ENCODE measurements around the gene MAP4. TPM values are rescaled to one million over a fixed set of nuclear protein-coding genes. Genes with fewer than 3 reads are reported as not detected.

The MAP4 gene
- total and polyA plus RNA-seq, 4 donors = 16.6 to 41.4 (median 30.8) TPM

GRCh38 chr3:47851888-47852603 is 164.2 kb downstream of the MAP4 start (continued):
- TF ChIP-seq ZBTB33 (IDR thresholded peaks at IDR 0.05) (no peak), HNF4A (conservative IDR thresholded peaks at IDR 0.05) (no peak), GABPA (IDR thresholded peaks at IDR 0.05 in 1 of 2, conservative IDR thresholded peaks at IDR 0.05 in 1 of 2) (no peak), NR2F2 (IDR thresholded peaks at IDR 0.05) (no peak), JUND (IDR thresholded peaks at IDR 0.05) (no peak), SP1 (IDR thresholded peaks at IDR 0.05) (no peak), HNF4G (IDR thresholded peaks at IDR 0.05) (no peak), ATF3 (IDR thresholded peaks at IDR 0.05) (no peak)

GRCh38 chr3:47850564-47851410 is 165.4 kb downstream of the MAP4 start:
- Histone ChIP-seq H3K27ac (ENCODE audit: low read depth in 1 of 2, low read length in 2 of 2) (no peak overlapping the region), H3K4me1 (ENCODE audit: control insufficient read depth in 4 of 4, insufficient read depth in 4 of 4, low read length in 3 of 4) (no peaks in the 10 kb centered on the region), H3K27me3 (ENCODE audit: control insufficient read depth in 4 of 4, insufficient read depth in 4 of 4, low read length in 3 of 4) (no peaks in the 10 kb centered on the region), H3K36me3 (ENCODE audit: control insufficient read depth in 4 of 4, insufficient read depth in 3 of 4, low read depth in 1 of 4, low read length in 3 of 4) (peaks cover 22 to 84% (median 40%) of the 10 kb centered on the region in 4 donors), H3K4me3 (ENCODE audit: low read depth in 1 of 3, low read length in 3 of 3) (no peak overlapping the region), H3K9me3 (ENCODE audit: control insufficient read depth in 4 of 4, low read length in 3 of 4) (no peaks in the 10 kb centered on the region), H3K9ac (ENCODE audit: low read depth in 1 of 2, low read length in 2 of 2) (no peak overlapping the region)
- 77% methylated on average over 14 of the region's 14 CpGs for WGBS
- DNase-seq (ENCODE audit: low spot score) = no peak
- TF ChIP-seq NR2F2 (IDR thresholded peaks at IDR 0.05) (no peak), SP1 (IDR thresholded peaks at IDR 0.05) (no peak), HNF4G (IDR thresholded peaks at IDR 0.05) (no peak)

GRCh38 chr3:47849699-47850563 is 166.3 kb downstream of the MAP4 start:
- Histone ChIP-seq H3K27me3 (ENCODE audit: control insufficient read depth in 4 of 4, insufficient read depth in 4 of 4, low read length in 3 of 4) (no peaks in the 10 kb centered on the region), H3K4me3 (ENCODE audit: low read depth in 1 of 3, low read length in 3 of 3) (no peak overlapping the region), H3K27ac (ENCODE audit: low read depth in 1 of 2, low read length in 2 of 2) (no peak overlapping the region), H3K9me3 (ENCODE audit: control insufficient read depth in 4 of 4, low read length in 3 of 4) (no peaks in the 10 kb centered on the region), H3K9ac (ENCODE audit: low read depth in 1 of 2, low read length in 2 of 2) (no peak overlapping the region), H3K4me1 (ENCODE audit: control insufficient read depth in 4 of 4, insufficient read depth in 4 of 4, low read length in 3 of 4) (no peaks in the 10 kb centered on the region), H3K36me3 (ENCODE audit: control insufficient read depth in 4 of 4, insufficient read depth in 3 of 4, low read depth in 1 of 4, low read length in 3 of 4) (peaks cover 25 to 83% (median 39%) of the 10 kb centered on the region in 4 donors)
- WGBS = 91% methylated on average over 35 of the region's 35 CpGs
- DNase-seq (ENCODE audit: low spot score) = no peak
- TF ChIP-seq FOXA2 (IDR thresholded peaks at IDR 0.05) (no peak), EGR1 (IDR thresholded peaks at IDR 0.05; ENCODE audit: low read depth in 2 of 2) (no peak), CTCF (IDR thresholded peaks at IDR 0.05; ENCODE audit: low read depth, low read length, missing input control) (peak; percentile 30), RAD21 (IDR thresholded peaks at IDR 0.05) (no peak), TAF1 (conservative IDR thresholded peaks at IDR 0.05) (no peak), ZBTB33 (IDR thresholded peaks at IDR 0.05) (no peak)

Data from liver (tissue), 9 donors.